Measurements from ENCODE around the gene TPPP.
A peak's percentile ranks its signal among the peaks of the same experiment; 100 is the strongest.
"Not testable (repeated sequence)": the region's sequence is repeated elsewhere in the genome, so short reads cannot be mapped to it uniquely, and the experiment has no call there.

Gene TPPP

DNA sequence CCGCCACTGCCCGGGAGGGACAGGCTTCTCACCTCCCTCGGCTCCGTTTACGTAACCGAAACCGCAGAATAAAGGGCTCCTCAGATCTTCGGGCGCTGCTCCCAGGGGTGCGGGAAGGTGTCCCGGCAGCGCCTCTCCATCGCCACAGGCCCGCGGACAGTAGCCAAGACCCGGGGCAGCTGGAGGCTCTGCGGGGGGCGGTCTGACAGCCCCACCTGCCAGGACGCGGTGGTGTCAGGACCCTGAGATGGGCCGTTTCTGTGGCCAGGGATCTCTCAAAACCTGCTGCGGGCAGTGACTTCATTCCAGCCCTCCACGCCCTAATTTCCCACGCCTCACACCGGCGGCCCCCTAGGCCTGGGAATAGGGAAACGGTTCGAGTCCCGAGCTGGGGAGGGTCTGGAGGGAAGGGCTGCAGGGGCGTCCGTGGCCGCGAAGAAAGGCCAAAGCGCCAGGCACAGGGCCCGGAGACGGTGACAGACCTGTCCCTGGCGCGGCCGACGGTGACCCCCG is 567 bp downstream of the TPPP start:
- not testable (repeated sequence) for DNase-seq

DNA sequence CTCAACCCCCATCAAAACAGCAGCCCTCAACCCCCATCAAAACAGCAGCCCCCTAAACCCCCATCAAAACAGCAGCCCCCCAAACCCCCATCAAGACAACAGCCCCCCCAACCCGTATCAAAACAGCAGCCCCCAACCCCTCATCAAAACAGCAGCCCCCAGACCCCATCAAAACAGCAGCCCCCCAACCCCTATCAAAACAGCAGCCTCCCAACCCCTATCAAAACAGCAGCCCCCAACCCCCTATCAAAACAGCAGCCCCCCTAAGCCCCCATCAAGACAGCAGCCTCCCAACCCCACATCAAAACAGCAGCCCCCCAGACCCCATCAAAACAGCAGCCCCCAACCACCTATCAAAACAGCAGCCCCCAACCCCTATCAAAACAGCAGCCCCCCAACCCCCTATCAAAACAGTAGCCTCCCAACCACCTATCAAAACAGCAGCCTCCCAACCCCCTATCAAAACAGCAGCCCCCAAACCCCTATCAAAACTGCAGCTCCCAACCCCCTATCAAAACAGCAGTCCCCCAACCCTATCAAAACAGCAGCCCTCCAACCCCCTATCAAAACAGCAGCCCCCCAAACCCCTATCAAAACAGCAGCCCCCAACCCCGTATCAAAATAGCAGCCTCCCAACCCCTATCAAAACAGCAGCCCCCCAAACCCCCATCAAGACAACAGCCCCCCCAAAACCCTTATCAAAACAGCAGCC is 1.2 kb downstream of the TPPP start:
- DNase-seq, result no peak

DNA sequence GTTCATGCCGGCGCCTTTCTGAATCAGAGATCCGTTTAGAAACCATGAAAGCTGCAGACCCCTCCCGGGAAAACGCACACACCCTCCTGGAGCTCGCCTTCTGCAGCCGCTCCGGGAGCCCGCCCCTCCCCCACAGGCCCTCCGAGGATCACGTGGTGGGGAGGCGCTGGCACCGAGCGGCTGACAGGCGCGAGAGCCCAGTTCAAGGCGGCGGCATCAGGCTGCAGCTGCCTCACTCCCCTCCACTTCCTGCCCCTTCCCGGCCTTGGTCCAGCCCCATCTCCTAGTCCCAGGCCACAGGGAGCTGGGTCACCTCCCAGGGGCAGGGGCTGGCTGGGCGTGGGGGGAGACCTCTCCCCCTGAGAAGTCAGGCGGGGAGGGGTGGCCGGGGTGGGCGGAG is 2.1 kb downstream of the TPPP start:
- DNase-seq, result not testable (repeated sequence)

DNA sequence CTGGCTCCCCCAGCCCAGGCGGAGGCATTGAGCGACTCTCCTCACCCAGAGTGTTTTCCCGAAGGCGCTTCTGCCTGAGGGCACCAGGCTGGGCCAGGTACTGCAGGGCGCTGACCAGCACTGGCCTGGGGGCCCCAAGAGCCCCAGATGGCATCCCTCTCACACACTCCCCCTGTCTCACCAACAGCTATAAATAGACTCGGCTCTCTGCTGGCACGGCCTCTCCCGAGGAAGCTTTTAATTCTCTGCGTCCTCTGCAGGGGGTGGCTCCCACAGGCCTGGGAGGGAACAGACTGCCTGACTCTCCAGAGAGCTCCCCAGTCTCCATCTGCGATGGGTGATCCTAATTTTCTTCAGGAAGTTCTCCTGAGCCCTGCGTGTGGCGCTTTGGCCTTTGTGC is 2.9 kb downstream of the TPPP start:
- not testable (repeated sequence) for DNase-seq

DNA sequence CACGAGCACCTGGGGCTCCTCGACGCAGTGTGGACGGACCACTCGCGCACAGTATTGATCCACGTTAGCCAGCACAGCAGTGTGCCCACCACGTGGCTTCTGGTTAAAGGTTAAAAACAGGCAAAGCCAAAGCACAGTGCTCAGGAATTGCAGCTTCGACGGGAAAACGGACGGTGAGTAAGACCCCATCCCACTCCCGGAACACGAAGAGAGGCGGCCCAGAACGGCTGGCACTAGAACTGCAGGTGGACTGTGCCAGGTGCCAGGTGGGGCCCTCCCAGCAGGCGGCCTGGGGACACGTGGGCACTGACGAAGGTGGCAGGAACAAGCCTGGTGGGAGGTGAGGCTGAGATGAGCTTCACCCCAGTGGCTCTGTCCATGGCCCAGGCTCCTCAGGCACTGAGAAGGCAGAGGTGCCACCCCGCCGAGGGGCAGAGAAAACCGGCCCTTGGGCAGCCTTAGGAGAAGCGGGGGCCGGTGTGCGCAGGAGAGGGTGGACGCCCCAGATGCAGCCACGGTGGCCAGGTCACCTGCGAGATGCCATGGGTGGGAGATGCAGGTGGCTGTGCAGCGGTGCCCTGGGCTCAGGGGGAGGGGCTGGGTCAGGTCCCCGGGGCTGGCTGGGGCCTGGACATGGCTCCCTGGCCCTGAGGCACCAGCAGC is 4.7 kb downstream of the TPPP start:
- DNase-seq, result peak; percentile 29

DNA sequence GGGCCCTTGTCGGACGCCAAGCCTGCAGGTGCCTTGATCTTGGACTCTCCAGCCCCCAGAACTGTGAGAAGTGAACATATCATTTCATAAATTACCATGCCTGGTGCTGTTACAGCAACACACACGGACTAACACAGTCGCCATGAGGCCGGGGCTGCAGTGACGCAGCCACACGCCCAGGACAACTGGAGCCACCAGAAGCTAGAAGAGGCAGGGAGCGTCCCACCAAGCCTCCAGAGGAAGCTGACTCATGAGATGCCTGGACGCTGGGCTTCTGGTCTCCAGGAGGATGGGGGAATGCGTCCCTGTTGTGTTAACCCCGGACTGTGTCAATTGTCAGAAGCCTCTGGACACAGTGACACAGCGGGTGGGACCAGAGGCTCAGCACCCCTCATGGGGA is 6.2 kb downstream of the TPPP start:
- not testable (repeated sequence) for DNase-seq

DNA sequence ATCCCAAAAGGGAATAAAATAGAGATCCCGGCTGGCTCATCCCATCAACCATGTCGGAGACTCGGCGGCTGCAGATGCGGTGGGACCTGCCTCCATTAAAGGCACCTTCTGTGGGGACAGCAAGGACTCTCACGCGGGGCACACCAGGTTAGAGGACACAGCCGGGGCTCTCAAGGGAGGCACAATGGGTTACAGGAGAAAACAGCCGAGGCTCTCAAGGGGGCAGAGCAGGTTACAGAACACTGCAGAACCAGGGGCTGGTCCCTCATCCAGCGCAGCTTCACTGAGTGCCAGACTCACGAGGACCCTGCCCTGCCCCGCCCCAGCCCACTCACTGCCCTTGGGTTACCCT is 7.0 kb downstream of the TPPP start:
- DNase-seq, result not testable (repeated sequence)

DNA sequence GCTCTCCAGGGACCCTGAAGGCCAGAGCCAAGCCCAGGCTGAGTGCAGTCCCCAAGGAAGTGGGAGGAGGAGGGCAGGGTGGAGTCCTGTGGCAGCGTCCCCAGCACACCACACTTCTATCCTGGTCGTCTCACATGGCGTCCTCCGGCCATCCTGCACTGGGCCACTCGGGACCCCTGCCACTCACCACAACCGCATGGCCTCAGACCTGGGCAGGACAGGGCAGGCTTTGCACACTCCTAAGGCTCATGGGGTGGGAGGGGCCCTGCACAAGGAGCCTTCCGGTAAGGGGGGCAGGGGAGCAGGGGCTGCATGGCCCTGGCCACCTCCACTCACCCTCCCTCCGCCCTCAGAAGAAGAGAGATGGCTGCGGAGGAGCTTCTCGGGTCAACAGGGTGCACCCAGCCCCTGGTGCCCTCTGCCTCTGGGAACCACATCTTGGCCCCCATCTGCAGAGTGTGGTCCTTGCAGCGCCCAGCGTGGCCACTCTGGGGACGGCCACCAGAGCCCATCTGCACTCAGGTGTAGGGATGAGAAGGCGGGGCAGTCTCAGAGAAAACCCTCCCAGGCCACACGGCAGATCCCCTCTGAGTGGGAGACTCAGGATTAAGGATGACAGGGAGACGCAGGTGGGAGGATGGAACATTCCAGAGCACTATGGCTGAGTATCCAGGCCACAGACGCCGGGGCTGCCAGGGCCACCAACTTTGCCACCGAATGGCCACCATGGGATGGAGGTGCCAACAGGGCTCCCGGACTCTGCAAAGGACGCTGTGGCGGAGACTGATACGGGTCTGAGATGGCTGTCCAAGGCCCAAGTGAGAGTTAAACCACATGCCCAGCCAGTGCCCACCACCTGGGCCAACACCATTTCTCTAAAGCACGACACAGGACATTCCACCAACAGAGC is 7.6 kb downstream of the TPPP start:
- DNase-seq, result no peak

DNA sequence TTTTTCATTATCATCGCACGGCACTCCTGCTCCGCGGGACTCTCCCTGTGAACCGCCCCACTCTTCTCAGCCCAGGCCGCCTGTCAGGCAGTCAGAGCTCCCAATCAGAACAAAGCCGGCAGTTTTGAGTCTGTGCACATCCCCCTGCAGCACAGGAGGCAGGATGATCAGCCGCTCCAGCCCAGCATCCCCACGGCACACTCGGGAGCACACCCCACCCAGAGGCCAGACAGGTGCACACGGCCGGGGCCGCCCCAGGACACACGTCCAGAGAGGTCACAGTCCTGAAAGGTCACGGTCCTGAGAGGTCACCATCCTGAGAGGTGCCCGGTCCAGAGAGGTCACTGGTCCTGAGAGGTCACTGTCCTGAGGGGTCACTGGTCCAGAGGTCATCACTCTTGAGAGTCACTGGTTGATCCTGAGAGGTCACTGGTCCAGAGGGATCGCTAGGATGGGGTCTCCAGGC is 8.4 kb downstream of the TPPP start:
- DNase-seq, result no peak

DNA sequence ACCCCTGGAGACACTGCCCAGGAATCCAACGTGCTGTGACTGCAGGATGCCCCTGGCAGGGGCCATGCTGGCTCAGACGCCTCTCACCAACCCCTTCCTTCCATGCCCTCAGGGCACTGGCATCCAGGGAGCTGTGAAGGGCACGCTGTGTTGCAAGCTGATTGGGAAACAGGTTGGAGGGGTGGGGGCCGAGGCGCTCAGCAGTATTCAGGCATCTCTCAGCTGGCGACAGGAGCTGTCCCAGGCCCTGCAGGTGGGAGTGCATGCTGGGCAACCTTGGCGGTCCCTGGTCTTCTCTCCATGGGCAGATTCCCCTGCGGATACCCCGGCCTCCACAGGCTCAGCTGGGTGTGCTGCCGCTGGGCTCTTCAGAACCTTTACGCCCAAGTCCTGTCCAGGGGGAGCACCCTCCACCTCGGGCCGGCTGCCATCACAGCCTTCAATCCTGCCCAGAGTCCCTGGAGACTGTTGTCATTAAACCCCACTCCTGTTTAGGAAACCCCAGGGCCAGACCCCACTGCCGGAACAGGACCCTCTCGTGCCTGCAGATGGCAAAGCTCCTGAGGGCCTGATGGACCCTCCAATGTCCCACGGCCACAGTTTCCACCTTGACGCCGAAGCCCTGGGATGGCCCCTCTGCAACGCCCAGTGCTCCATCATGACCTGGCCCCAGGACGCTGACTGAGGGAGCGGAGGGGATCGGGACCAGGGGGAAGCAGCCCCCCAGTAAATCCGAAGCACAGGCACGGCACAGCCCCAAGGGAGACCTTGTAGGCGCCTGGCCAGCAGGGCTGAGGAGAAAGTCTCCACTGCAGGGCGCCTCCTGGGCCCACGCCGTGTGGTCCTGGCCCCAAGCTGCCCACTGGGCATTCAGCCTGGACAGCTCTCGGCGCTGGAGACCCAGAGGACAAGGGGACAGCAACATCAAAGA is 9.3 kb downstream of the TPPP start:
- peak; percentile 80 for DNase-seq

DNA sequence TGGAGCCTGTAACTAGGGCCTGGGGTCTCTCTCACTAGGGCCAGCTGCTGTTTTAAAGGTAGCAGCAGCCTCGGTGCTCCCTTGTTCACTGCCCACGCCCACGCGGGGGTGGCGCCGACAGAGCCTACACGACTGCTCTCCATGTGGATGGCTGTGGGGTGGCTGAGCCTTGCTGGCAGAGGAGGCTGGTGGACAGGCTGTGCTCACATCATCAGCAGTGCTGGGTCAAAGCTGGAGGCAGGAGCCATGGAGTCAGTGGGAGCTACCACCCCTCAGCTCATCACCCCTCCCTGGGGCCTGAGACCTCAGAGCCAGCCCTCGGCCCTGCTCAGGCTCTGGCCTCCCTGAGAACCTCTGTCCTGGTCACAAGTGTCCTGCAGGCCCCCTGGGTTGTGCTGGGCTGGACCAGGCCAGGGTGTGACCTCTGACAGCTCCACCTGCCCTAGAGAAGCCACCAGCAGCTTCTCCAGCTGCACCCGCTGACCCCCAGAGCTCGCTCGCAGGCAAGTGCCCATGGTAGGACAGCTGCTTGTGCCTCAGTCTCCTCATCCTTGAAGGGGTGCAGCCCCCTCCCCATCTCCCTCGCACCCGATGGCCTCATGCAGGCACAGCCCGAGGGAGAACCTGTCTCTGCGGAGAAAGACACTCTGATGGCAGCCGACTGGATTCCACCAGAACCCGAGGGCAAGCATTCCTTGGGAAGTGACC is 10.3 kb downstream of the TPPP start:
- DNase-seq, result not testable (repeated sequence)

DNA sequence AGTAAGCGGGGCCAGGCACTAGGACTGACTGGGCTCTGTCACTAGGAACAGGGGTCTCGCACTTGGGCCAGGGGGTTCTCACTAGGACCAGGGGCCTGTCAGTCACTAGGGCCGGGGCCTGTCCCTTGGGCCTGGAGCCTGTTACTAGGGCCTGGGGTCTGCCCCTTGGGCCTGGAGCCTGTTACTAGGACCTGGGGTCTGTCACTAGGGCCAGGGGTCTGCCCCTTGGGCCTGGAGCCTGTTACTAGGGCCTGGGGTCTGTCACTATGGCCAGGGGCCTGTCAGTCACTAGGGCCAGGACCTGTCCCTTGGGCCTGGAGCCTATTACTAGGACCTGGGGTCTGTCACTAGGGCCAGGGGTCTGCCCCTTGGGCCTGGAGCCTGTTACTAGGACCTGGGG is 10.9 kb downstream of the TPPP start:
- not testable (repeated sequence) for DNase-seq

DNA sequence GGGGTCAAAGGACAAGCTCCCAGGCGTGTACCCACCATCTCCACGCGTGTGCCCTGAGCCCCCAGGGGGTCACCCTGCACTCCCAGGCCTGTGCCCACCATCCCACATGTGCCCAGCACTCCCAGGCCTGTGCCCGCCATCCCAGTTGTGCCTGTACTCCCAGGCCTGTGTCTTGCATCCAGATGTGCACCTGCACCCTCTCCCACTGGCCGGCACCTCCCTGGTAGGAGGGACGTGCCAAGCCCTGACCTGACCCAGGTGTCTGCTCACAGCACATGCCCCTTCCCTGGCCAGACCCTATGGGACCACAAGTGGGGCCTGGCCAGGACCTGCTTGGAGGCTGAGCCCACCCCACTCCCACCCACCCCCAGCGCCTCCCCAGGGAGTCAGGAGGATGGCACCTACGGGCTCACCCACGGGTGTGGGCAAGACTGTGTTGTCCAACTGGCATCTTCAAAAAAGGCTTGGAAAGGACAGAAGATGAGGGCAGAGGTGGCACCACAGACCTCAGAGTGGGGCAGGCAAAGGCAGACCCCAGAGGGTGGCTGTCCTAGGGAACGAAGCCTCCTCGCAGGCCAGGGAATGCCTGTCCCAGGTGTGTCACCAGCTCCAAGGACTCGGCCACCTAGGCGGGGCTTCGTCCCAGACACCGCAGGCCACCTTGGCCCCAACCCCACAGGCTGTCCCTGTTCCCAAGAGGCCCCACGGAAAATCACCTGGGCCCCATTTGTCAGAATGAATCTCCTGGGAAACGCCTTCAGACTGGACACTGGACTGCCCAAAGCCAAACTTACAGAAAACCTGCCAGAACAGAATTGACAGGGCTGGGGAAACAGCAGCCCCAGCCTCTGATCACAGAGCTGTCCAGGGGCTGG is 11.6 kb downstream of the TPPP start:
- not testable (repeated sequence) for DNase-seq

DNA sequence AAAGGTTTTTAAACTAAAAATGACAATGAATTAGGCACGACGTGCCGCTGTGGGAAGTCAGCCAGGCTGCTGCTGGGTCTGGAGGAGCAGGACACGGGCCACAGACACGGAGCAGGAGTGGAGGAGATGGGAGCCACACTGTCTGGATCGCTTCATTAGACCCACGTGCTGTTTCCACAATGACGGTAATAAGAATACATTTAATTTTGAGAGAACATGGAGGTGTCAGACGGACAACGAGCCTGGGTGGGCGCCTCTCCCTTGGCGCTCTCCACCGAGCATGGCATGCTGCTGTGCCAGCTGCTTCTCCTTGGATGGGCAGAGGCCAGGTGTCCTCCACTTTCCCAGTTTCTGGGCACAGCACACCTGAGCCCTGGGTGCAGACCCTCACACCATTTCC is 12.3 kb downstream of the TPPP start:
- DNase-seq, result not testable (repeated sequence)

DNA sequence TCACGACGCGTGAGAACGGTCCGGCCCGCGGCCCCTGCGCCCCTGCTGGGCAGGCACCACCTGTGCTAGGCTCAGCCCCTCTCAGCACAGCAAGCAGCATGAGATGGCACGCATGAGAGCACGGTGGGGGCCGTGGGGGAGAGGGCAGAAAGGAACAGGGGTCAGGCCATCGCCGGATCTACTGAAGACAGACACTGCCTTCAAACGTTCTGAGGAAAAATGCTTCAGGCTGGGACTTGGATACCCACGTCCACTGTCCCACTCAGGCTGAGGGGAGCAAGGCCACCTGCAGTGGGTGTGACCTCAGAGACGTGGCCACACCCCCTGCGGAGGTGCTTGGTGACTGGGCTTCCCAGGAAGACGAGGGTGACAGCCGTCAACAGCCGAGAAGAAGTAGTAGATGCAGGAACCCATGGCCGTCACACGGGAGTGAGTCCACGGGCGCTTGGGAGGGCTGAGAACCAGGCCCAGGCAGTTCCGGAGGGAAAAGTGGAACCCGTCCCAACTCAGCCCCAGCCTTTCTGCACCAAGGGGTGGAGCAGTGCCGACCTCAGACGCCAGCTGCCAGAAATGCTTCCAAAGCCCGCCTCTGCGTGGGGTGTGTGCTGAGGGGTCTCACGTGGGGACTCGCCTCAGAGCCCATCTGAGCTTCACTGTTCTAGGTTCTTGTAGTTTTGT is 12.9 kb downstream of the TPPP start:
- DNase-seq, result not testable (repeated sequence)

DNA sequence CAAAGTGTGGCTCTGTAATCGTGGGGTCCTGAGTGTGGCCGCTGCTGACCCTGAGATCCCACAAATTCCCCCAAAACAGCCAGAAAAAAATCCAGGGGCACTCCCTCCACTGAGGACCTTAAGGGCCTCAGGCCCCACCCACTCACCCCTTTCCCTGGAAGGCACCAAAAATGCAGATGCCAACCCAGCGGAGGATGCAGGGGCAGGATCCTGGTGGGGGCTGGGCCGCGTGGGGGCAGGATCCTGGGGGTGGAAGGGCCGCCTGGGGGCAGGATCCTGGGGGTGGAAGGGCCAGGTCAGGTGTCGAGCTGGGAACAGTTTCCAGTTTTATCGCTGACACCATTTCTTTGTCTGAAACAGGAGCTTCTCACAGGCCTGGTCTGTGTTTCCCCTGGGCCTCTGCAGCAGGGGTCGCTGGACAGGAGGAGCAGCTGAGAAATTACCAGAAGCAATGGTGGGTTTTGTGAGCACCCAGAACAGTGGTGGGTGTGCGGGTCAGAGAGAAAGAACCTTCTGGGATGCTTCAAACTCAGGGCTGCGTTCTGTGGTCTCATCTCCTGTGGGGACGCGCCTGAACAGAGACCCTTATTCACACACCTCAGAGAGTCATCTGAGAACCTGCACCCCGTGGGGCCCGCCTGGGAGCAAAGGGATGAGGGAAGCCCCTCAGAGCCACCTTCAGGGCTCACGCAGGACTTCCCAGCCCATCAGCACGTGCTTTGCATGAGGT is 13.8 kb downstream of the TPPP start:
- not testable (repeated sequence) for DNase-seq

DNA sequence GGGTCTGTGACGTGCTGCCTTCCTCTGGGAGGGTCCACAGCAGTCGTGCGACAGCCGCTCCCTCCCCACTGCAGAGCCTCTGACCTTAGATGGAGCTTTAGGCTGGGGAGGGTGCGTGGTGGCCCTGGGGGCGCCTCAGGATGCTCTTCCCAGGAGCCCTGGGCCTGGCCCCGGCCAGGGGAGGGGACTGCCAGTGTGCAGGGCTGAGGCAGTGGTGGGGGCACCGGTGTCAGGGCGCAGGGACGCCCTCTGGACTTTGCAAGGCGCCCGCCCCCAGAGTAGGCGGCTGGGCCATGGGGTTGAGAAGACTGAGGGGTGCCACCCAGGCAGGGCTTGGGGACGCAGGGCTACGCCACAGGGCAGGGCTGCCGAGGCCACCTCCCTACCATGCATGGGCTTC is 14.6 kb downstream of the TPPP start:
- not testable (repeated sequence) for DNase-seq

DNA sequence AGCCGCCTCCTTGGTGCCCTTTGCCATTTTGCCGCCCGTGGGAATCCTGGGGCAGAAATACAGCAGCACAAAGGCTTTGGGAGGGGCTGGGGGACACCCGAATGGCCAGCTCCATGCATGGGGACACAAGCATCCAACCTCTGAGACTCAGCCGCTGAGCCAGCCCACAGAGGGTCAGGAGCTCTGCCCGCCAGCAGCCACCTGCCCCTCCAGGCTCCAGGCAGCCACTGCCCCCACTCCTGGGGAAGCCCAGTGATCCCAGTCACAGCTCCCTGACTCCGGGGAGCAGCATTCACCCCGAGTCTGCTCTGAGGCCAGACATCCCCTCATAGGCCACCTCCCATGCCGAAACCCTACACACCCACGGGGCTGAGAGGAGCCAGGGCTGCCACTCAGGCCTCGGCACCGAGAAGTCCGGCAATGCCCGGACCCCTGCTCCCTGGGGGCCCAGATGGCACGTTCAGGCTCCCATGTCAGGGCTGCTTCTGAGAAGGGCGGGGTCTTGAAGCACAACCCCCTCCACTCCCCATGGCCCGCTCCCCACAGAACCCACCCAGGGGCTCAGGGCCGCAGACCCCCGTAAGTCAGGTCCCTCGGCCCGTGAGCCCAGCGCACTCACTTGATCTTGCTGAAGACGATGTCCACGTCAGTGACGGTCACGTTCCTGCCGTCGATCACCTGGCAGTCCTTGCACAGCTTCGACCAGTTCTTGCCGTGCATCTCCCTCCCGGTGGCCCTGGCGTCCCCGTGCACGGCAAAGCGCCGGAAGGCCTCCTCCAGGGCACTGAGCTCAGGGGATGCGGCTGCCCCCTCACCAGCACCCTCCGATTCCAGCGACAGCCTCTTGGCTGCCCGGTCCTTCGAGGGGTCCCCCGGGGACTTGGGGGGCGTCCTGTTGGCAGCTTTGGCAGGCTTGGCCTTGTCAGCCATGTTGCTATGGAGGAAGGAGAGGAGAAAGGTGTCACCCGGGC is 15.7 kb downstream of the TPPP start:
- DNase-seq, result no peak
